NAMALWA (cell line): ENCODE data around the gene SLC37A4.
"Not testable (repeated sequence)": the region's sequence is repeated elsewhere in the genome, so short reads cannot be mapped to it uniquely, and the experiment has no call there.

ENCODE experiments used
- DNase-seq: peaks from one replicate; pipeline ENCODE4 v3.0.0-alpha.2; 2015; ENCODE audit warnings: low spot score

SLC37A4 gene

DNA sequence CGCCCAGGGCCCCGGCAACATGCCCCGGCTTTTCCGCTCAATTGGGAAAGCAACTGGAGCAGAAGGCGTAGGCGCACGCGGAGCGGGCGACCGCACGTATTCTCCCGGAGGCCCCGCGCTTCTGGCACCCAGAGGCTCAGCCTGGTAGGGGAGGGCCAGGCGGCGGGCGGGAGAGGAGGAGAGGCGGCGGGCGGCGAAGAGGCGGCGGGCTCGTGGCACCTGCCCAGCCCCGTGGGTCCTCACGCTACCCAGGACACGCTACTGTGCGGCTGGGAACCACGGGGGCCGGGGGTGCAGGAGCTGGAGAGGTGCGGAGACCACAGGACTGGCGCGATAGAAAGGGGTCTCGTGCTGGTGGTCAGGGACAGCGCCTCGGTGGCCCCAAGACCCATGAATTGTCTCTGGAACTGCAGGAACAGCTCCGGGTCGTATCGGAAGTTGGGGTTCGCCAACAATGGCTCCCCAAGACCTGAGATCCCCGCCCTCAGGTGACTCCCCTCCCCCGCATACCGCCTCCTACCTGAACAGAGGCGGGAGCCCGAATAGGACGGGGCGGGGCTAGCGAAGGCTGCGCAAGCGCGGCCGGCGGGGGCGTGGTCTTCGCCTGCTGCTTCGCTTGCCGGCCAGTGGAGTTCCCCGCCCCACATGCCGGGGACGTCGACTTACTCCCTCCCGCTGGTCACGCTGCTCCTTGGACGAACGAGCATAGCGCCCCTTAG, at the start of gene SLC37A4:
SLC37A4 (minus strand) TSS at position 549 of the 719 bp plus-strand sequence.
- DNase-seq: peak; percentile 99

DNA sequence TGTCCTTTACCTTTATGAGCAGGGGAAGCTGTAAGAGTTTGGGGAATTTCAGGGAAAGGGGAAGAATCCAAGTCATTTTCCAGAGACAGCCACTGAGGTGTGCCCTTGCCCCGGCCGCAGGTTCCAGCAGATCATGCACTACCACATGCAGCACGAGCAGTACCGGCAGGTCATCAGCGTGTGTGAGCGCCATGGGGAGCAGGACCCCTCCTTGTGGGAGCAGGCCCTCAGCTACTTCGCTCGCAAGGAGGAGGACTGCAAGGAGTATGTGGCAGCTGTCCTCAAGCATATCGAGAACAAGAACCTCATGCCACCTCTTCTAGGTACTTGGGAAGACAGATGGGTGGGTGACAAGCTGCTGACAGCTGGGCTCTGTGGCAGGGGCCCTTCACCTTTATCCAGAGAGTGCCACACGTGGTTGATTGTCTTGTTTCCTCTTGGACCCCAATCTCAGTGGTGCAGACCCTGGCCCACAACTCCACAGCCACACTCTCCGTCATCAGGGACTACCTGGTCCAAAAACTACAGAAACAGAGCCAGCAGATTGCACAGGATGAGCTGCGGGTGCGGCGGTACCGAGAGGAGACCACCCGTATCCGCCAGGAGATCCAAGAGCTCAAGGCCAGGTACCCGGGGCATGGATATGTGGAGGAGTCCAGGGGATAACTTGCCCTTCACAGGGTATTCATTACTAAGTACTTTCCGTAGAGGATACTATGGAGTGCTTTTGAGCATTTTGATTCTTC, 48.2 kb upstream of the SLC37A4 start:
- no peak for DNase-seq

DNA sequence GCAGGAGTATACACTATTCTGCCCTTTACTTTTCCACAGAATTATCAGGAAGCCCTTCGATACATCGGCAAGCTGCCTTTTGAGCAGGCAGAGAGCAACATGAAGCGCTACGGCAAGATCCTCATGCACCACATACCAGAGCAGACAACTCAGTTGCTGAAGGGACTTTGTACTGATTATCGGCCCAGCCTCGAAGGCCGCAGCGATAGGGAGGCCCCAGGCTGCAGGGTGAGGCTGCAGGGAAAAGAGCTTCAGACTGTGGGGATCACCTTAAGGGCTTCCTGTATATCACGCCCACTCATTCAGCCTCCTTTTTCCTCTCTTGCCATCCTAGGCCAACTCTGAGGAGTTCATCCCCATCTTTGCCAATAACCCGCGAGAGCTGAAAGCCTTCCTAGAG, 47.2 kb upstream of the SLC37A4 start:
- DNase-seq: no peak

DNA sequence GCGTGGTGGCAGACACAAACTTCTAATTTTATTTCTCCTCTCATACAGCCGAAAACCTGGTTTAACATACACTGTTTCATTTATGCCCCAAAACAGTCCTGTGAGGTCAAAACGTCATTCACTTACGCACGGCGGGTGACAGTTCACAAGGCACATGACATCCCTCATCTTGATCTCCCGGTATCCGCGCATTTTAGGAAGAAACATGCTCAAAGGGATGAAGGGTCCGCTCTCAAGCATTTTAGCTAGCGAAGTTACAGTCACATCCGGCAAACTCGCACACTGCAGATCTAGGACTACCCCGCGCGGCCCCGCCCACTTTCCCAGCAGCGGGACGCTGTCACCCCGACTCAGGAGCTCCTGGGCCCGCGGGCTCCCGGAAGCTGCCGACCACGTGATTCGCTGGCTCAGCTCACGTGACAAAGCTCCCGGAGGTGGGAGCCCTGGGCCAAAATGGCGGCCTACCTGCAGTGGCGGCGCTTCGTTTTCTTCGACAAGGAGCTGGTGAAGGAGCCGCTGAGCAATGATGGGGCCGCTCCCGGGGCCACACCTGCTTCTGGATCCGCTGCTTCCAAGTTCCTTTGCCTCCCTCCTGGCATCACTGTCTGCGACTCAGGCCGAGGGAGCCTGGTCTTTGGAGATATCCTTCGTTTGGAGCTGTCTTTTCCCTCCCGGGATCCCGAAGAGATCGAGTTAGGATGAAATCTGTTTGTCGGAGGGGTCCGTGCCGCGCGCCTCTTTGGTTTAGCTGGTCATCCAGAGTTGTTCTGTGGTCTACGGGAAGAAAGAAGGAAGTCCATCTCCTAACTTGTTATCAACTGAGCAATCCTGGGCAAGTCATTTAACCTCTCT, 36.9 kb upstream of the SLC37A4 start, which contains the start of gene VPS11:
VPS11 (plus strand) TSS at position 448 of the 852 bp plus-strand sequence; CDS start at position 454, 6 bp downstream.
- DNase-seq: peak; percentile 98

DNA sequence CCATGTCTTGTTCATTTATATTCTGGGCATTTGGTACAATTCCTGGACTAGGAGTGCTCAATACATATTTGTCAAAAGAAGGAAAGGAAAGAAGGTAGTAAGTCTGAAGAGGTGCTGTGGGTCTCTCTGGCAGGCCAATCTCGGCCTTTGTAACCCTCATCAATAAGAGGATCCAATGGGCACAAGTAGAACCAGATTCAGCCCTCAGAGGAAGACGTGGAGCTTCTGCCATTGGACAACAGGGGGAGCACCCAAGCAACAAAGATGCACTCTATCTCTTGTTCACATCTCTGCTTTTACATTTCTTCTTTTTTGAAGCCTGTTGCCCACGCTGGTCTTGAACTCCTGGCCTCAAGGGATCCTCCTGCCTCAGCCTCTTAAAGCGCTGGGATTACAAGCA, 34.7 kb upstream of the SLC37A4 start:
- peak; percentile 78 for DNase-seq

- no peak for DNase-seq
Observed at GRCh38 chr11:119062779-119063178, 32.1 kb upstream of the SLC37A4 start.

DNA sequence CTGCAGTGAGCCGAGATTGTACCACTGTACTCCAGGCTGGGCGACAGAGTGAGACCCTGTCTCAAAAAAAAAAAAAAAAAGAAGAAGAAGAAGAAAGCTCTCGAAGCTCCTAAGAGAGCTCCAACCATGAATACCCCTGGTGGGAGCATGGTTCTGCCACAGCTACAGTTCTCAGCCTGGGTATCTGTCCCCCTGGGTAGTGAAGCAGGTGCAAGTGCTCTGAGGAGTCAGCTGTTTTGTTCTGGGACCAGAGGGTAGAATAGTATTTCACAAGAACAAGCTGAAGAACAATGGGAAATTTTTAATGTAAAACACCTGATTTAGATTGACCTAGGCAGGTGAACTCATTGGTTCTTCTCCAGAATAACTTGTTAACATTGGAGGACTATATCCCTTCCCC, 30.6 kb upstream of the SLC37A4 start:
- no peak for DNase-seq

- not testable (repeated sequence) for DNase-seq
Observed at GRCh38 chr11:119059128-119059527, 28.5 kb upstream of the SLC37A4 start.

- peak; percentile 97 for DNase-seq
Observed at GRCh38 chr11:119057000-119057769, 26.5 kb upstream of the SLC37A4 start, which contains the start of gene HYOU1. HYOU1 (minus strand) TSS chr11:119057205; CDS start chr11:119056160, 1,045 bp downstream.

DNA sequence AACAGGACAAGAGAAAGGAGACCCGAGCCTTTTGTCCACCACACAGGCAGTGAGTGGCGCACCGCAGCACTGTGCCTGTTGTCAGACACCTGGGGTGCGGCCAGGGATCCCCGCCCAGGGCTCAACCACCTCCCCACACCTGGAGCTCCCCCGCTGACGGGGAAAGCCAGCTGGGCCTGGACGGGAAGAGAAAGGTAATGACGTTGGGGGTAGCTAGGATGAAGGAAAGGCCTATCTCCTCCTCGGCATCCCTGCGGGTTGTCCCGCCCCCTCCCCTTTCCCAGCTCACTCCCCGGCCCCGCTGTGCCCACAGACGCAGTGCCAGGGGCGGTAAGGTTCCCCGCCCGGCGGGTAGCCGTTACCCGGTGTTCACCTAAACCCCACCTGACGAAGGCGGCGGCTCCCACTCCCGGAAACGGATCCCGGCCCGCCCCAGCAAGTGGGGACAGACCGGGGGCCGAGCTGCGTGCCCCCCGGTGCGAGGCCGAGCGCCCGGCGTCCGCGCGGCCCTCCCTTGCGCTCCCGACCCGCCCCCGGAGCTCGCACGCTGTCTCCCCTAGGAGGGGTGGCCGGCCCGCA, 25.8 kb upstream of the SLC37A4 start:
- DNase-seq: peak; percentile 63

- peak; percentile 70 for DNase-seq
Observed at GRCh38 chr11:119055901-119056300, 25.2 kb upstream of the SLC37A4 start.

DNA sequence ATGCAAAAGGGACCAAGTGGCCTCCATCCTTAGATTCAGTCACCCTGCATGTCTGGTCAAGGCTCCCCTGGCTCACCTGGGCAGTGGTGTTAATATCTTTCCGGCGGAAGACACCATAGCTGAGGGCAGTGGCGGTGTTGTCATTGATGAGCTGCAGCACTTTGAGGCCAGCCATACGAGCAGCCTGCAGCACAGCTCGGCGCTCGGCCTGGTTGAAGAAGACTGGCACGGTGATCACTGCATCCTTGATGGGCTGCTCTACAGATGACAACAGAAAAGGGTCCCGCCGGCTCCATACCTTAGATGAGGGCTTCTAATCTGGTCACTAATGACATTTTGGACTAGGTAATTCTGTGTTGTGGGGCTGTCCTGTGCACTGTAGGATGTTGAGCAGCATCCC, 23.7 kb upstream of the SLC37A4 start:
- no peak for DNase-seq

GRCh38 chr11:119052163-119052814, 21.6 kb upstream of the SLC37A4 start:
- DNase-seq: no peak

DNA sequence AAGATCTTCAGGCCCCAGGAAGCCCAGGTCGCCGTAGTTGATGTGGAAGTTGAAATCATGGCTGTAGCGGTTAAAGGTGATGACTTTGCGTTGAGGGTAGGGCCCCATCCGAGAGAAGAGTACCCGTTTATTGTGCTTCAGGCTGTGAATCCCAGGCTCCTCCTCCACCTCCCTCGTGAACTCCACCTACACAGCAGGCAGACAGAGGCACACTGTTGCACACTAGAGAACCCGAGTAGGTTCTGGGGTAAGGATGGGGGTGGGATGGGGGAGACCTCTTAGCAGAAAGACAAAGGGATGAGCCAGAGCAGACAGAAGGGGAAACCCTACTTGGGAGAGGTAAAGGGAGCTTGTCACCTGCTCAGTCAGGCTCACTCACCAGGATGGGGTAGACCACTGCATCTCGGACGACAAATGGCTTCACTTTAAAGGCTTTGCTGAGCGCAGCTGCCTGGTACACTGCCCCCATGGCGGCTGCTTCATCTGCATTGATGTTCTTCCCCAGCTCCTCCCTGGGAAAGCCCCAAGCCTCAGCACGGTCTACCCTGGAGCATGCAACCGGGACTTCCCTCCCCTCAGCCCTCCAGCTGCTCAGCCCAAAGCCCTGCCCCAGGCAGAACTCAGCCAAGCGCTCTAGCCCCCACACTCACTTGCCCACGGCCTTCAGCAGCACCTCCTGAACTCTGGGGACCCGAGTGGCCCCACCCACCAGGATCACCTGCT, 20.9 kb upstream of the SLC37A4 start:
- DNase-seq: no peak

- DNase-seq: no peak
Observed at GRCh38 chr11:119049081-119049480, 18.4 kb upstream of the SLC37A4 start.

- no peak for DNase-seq
Observed at GRCh38 chr11:119048644-119049043, 18.0 kb upstream of the SLC37A4 start.

DNA sequence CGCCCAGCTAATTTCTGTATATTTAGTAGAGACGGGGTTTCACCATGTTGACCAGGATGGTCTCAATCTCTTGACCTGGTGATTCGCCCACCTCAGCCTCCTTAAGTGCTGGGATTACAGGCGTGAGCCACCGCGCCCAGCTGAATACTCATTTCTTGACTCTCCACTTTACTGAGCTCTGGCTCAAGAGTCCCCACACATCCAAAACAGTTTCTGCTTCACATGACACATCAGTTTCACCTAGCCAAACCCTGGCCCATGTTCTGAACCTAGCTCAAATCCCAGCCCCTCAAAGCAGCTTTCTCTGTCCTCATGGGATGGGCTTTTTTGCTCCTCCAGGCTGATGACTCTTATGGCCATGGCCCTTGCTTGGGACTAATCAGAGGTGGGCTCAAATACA, 16.5 kb upstream of the SLC37A4 start:
- no peak for DNase-seq

- no peak for DNase-seq
Observed at GRCh38 chr11:119046489-119046888, 15.8 kb upstream of the SLC37A4 start.

DNA sequence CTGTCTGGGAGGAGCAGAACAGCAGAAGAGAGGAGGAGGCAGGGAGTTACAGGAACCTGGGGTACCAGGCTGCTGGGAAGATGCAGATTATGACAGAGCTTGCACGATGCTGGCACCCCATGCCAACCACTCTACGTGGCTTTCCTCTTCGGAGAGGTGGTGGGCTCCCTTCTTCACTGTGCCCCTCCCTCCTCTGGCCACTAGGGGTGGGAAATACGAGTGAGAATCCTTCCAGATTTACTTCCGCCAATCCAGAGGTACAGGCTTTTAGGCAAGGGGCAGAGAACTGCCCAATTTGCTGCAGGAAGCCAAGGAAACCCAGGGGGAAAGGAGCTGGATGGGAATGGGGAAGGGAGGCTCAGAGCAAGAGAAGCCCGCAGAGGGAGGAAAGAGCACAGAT, 14.0 kb upstream of the SLC37A4 start:
- no peak for DNase-seq

- DNase-seq: no peak
Observed at GRCh38 chr11:119042927-119043326, 12.2 kb upstream of the SLC37A4 start.
